ENCODE measurements around the gene TTC33. TPM values are rescaled to one million over a fixed set of nuclear protein-coding genes. Genes with fewer than 3 reads are reported as not detected.
"Not testable (repeated sequence)": the region's sequence is repeated elsewhere in the genome, so short reads cannot be mapped to it uniquely, and the experiment has no call there.

The TTC33 gene
- total RNA-seq, 4 donors from 2014 or later = 20.2 to 49.0 (median 32.6) TPM

DNA sequence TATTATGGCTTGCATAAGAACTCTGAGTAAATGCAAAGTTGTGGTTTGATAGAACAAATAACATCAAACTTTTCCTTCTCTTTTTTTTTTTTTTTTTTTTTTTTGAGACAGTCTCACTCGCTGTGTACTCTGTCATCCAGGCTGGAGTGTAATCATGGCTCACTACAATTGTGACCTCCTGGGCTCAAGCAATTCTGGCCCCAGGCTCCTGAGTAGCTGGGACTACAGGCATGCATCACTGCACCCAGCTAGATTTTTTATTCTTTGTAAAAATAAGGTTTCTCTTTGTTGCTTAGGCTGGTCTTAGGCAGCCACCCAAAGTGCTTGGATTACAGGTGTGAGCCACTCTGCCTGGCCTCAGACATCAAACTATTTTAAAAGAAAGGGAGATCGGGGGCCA is 95.0 kb downstream of the TTC33 start:
- DNase-seq = no peak
- ATAC-seq = no peak
- no peaks in the 10 kb centered on the region for H3K9me3 ChIP-seq
- in situ Hi-C loops (cut with MboI; ENCODE audit: low sequenced_read_pairs in 4 of 4) (no loop called here), intact Hi-C loops (cut with DNase I; ENCODE audit: low total_unique reads) (no loop called here)
- TF ChIP-seq, protein P1, sequence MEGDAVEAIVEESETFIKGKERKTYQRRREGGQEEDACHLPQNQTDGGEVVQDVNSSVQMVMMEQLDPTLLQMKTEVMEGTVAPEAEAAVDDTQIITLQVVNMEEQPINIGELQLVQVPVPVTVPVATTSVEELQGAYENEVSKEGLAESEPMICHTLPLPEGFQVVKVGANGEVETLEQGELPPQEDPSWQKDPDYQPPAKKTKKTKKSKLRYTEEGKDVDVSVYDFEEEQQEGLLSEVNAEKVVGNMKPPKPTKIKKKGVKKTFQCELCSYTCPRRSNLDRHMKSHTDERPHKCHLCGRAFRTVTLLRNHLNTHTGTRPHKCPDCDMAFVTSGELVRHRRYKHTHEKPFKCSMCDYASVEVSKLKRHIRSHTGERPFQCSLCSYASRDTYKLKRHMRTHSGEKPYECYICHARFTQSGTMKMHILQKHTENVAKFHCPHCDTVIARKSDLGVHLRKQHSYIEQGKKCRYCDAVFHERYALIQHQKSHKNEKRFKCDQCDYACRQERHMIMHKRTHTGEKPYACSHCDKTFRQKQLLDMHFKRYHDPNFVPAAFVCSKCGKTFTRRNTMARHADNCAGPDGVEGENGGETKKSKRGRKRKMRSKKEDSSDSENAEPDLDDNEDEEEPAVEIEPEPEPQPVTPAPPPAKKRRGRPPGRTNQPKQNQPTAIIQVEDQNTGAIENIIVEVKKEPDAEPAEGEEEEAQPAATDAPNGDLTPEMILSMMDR (IDR thresholded peaks at IDR 0.05 in 4 of 5, conservative IDR thresholded peaks at IDR 0.05 in 1 of 5) = no peak
- no peak for TF ChIP-seq POLR2A (IDR thresholded peaks at IDR 0.05)
- H3K27ac ChIP-seq = no peak overlapping the region
- H3K27me3 ChIP-seq = no peaks in the 10 kb centered on the region
- H3K36me3 ChIP-seq = no peaks in the 10 kb centered on the region
- no peaks in the 10 kb centered on the region for H3K4me1 ChIP-seq
- no peak overlapping the region for H3K4me3 ChIP-seq

DNA sequence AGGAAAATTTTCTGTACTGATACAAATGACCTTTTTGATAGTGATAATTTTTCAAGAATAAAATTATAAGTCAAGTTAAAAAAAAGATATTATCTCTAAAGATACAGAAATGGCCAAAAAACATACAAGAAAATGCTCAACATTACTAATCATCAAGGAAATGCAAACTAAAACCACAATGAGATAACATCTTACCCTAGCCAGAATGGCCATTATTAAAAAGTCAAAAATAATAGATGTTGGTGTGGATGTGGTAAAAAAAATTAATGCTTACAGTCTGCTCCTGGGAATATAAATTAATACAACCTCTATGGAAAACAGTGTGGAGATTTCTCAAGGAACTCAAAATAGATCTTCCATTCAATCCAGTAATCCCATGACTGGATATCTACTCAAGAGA is 99.0 kb downstream of the TTC33 start:
- ATAC-seq = no peak
- intact Hi-C loops (cut with DNase I; ENCODE audit: low total_unique reads) = no loop called here
- H3K9me3 ChIP-seq = no peaks in the 10 kb centered on the region

DNA sequence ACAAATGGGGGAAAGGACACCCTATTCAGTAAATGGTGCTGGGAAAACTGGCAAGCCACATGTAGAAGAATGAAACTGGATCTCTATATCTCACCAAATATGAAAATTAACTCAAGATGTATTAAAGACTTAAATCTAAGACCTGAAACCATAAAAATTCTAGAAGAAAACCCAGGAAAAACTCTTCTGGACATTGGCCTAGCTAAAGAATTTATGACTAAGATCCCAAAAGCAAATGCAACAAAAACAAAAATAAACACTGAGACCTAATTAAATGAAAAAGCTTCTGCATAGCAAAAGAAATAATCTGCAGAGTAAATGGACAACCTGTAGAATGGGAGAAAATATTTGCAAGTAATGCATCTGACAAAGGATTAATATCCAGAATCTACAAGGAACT is 99.7 kb downstream of the TTC33 start:
- H3K36me3 ChIP-seq; intact Hi-C loops (cut with DNase I; ENCODE audit: low total_unique reads); in situ Hi-C loops (cut with MboI; ENCODE audit: low sequenced_read_pairs in 4 of 4): not testable (repeated sequence)

More for the DNA sequence above, 99.0 kb downstream of the TTC33 start:
- no peaks in the 10 kb centered on the region for H3K4me1 ChIP-seq
- in situ Hi-C loops (cut with MboI; ENCODE audit: low sequenced_read_pairs in 4 of 4) = no loop called here
- TF ChIP-seq, protein P1 (IDR thresholded peaks at IDR 0.05 in 4 of 5, conservative IDR thresholded peaks at IDR 0.05 in 1 of 5) = no peak
- no peak for TF ChIP-seq POLR2A (IDR thresholded peaks at IDR 0.05)
- H3K4me3 ChIP-seq = no peak overlapping the region
- no peaks in the 10 kb centered on the region for H3K27me3 ChIP-seq
- no peak overlapping the region for H3K27ac ChIP-seq
- DNase-seq = no peak
- H3K36me3 ChIP-seq = no peaks in the 10 kb centered on the region

DNA sequence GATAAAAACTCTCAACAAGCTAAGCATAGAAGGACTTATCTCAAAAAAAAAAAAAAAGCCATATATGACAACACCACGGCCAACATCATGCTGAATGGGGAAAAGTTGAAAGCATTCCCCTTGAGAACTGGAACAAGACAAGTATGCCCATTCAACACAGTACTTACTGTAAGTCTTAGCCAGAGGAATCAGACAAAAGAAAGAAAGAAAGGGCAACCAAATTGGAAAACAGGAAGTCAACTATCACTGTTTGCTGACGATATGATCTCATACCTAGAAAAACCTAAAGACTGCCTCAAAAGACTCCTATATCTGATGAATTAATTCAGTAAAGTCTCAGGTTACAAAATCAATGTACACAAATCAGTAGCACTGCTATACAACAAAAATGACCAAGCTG is 100.6 kb downstream of the TTC33 start:
- H3K27ac ChIP-seq = no peak overlapping the region
- no peak for ATAC-seq
- H3K27me3 ChIP-seq = no peaks in the 10 kb centered on the region
- no peaks in the 10 kb centered on the region for H3K4me1 ChIP-seq
- H3K9me3 ChIP-seq = no peaks in the 10 kb centered on the region
- H3K4me3 ChIP-seq = no peak overlapping the region
- in situ Hi-C loops (cut with MboI; ENCODE audit: low sequenced_read_pairs in 4 of 4) = no loop called here
- TF ChIP-seq, protein P1 (IDR thresholded peaks at IDR 0.05 in 4 of 5, conservative IDR thresholded peaks at IDR 0.05 in 1 of 5) = no peak
- no peak for TF ChIP-seq POLR2A (IDR thresholded peaks at IDR 0.05)
- intact Hi-C loops (cut with DNase I; ENCODE audit: low total_unique reads) = no loop called here
- H3K36me3 ChIP-seq = no peaks in the 10 kb centered on the region
- DNase-seq = no peak

More for the DNA sequence above, 99.7 kb downstream of the TTC33 start:
- not testable (repeated sequence) for H3K4me1 ChIP-seq, DNase-seq, H3K27me3 ChIP-seq, ATAC-seq, H3K4me3 ChIP-seq, H3K9me3 ChIP-seq, H3K27ac ChIP-seq

DNA sequence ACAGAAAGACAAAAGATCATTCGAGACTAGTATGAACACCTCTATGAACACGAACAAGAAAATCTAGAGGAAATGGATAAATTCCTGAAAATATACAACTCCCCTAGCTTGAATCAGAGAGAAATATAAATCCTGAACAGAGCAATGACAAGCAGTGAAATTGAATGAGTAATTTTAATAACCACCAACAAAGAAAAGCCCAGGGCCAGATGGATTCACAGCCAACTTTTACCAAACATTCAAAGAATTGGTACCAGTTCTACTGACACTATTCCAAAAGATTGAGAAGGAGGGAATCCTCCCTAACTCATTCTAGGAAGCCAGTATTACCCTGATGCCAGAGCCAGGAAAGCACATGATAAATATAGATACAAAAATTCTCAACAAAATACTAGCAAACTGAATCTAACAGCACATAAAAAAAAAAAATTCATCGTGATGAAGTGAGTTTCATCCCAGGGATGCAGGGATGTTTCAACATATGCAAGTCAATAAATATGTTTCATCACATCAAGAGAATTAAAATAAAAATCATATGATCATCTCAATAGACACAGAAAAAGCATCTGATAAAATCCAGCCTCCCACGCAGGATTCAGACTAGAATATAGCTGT is 101.3 kb downstream of the TTC33 start:
- TF ChIP-seq POLR2A (IDR thresholded peaks at IDR 0.05) = no peak
- TF ChIP-seq, protein P1 (IDR thresholded peaks at IDR 0.05 in 4 of 5, conservative IDR thresholded peaks at IDR 0.05 in 1 of 5) = no peak

More for the DNA sequence above, 101.3 kb downstream of the TTC33 start:
- no peaks in the 10 kb centered on the region for H3K4me1 ChIP-seq
- H3K9me3 ChIP-seq = no peaks in the 10 kb centered on the region
- no peaks in the 10 kb centered on the region for H3K27me3 ChIP-seq
- ATAC-seq (no peak), DNase-seq (no peak)
- no peaks in the 10 kb centered on the region for H3K36me3 ChIP-seq
- in situ Hi-C loops (cut with MboI; ENCODE audit: low sequenced_read_pairs in 4 of 4) (no loop called here), intact Hi-C loops (cut with DNase I; ENCODE audit: low total_unique reads) (no loop called here)
- H3K27ac ChIP-seq = no peak overlapping the region
- H3K4me3 ChIP-seq = no peak overlapping the region
